Measurements from ENCODE around the gene UPK2. TPM values are rescaled to one million over a fixed set of nuclear protein-coding genes. Genes with fewer than 3 reads are reported as not detected.

The UPK2 gene
- total and polyA plus RNA-seq, 2 of the 13 experiments (the other 11 are each of a cell fraction or from before 2014, with no cell fraction given) = not detected

- TF ChIP-seq ZNF589 (CRISPR knock-in tag; conservative IDR thresholded peaks at IDR 0.05) (no peak), ZNF550 (CRISPR knock-in tag; IDR thresholded peaks at IDR 0.05; ENCODE audit: borderline replicate concordance) (no peak), ZNF556 (CRISPR knock-in tag; IDR thresholded peaks at IDR 0.05; ENCODE audit: borderline replicate concordance) (no peak), ZNF468 (CRISPR knock-in tag; IDR thresholded peaks at IDR 0.05) (no peak), ZNF891 (CRISPR knock-in tag; IDR thresholded peaks at IDR 0.05) (no peak), TERF1 (CRISPR knock-in tag; IDR thresholded peaks at IDR 0.05) (no peak), FLYWCH1 (CRISPR knock-in tag; IDR thresholded peaks at IDR 0.05) (no peak), TCF7L2 (IDR thresholded peaks at IDR 0.05; ENCODE audit: low read depth, low read length) (no peak), ZNF205 (CRISPR knock-in tag; IDR thresholded peaks at IDR 0.05) (no peak), ZNF841 (CRISPR knock-in tag; IDR thresholded peaks at IDR 0.05; ENCODE audit: borderline replicate concordance) (no peak), CTCF (CRISPR knock-in tag; IDR thresholded peaks at IDR 0.05) (no peak; the same call in 1 of the 2 replicates), DMTF1 (CRISPR knock-in tag; IDR thresholded peaks at IDR 0.05) (no peak), ASH2L (IDR thresholded peaks at IDR 0.05; ENCODE audit: insufficient read length, low read depth, low read length) (peak; percentile 21), ZNF44 (CRISPR knock-in tag; IDR thresholded peaks at IDR 0.05) (no peak), ZNF562 (CRISPR knock-in tag; IDR thresholded peaks at IDR 0.05; ENCODE audit: borderline replicate concordance) (no peak), ZNF17 (CRISPR knock-in tag; IDR thresholded peaks at IDR 0.05) (no peak), ZNF530 (CRISPR knock-in tag; IDR thresholded peaks at IDR 0.05; ENCODE audit: low read depth) (no peak), TOPORS (CRISPR knock-in tag; IDR thresholded peaks at IDR 0.05) (no peak), SNAPC5 (CRISPR knock-in tag; IDR thresholded peaks at IDR 0.05; ENCODE audit: borderline replicate concordance) (no peak)
Observed at GRCh38 chr11:118924591-118925585, 31.2 kb upstream of the UPK2 start (continued).

Data from HepG2 (cell line).